IMR-90 (cell line): ENCODE results near the gene PLXNC1. TPM values are rescaled to one million over a fixed set of nuclear protein-coding genes. Genes with fewer than 3 reads are reported as not detected.

ENCODE experiments used
- ATAC-seq: fragments of 200-7000 bp; cut with Tn5 transposase; 2 replicates; pipeline ENCODE4 v1.9.1; 2020; ENCODE audit warnings: low read depth, mild to moderate bottlenecking, moderate library complexity
- BruUV-seq: library from RNA; stranded (reverse); fragments of 400-500 nt; replicated peaks from 2 replicates; lab custom pipeline; 2021; lab: Mats Ljungman, UMichigan
- CTCF ChIA-PET: fragments of 300-600 bp; formaldehyde crosslinking; extraction: SDS; loops from one replicate; lab custom pipeline; 2021; ENCODE audit warnings: antibody characterized with exemption; lab: Yijun Ruan, JAX
- POLR2A ChIA-PET: fragments of 300-600 bp; sonication (Branson Sonifier 250); formaldehyde crosslinking; loops from one replicate; lab custom pipeline; 2022; ENCODE audit warnings: antibody characterized with exemption; ENCODE audit not compliant: unreplicated experiment; lab: Charles Lee
- DNase-seq: peaks from one replicate; pipeline ENCODE4 v3.0.0; 2013
- H2AFZ ChIP-seq: replicated peaks from 2 replicates; pipeline ENCODE3; 2013; ENCODE audit warnings: low read length, mild to moderate bottlenecking; ENCODE audit not compliant: poor library complexity
- H2AK5ac ChIP-seq: 2 replicates; pipeline ENCODE4 v1.6.1; 2013; ENCODE audit warnings: low read depth, low read length, inconsistent platforms
- H2AK9ac ChIP-seq: replicated peaks from 2 replicates; pipeline ENCODE3; 2013; ENCODE audit warnings: mild to moderate bottlenecking, low read depth, low read length, moderate library complexity; ENCODE audit not compliant: poor library complexity
- H2BK120ac ChIP-seq: 2 replicates; pipeline ENCODE4 v1.6.1; 2013; ENCODE audit warnings: low read depth, low read length, inconsistent platforms
- H2BK15ac ChIP-seq: 3 replicates; pipeline ENCODE4 v1.6.1; 2013; ENCODE audit warnings: low read depth, low read length, inconsistent platforms
- H2BK20ac ChIP-seq: 2 replicates; pipeline ENCODE4 v1.6.1; 2013; ENCODE audit warnings: low read depth, mild to moderate bottlenecking, inconsistent platforms, low read length, moderate library complexity
- H2BK5ac ChIP-seq: 2 replicates; pipeline ENCODE4 v1.6.1; 2013; ENCODE audit warnings: mild to moderate bottlenecking, low read depth, low read length, inconsistent platforms; ENCODE audit not compliant: poor library complexity, severe bottlenecking
- H3K14ac ChIP-seq: replicated peaks from 2 replicates; pipeline ENCODE4 v1.6.1; 2013; ENCODE audit warnings: low read depth, low read length, inconsistent platforms
- H3K18ac ChIP-seq: 2 replicates; pipeline ENCODE4 v1.6.1; 2013; ENCODE audit warnings: low read depth, low read length, control low read depth
- H3K23ac ChIP-seq: 2 replicates; pipeline ENCODE4 v1.6.1; 2013; ENCODE audit warnings: low read depth, low read length, inconsistent platforms
- H3K27ac ChIP-seq: 2 replicates; pipeline ENCODE4 v1.5.1; 2013; ENCODE audit warnings: mild to moderate bottlenecking, control low read depth, low read length; ENCODE audit not compliant: insufficient read depth
- H3K27me3 ChIP-seq: 2 replicates; pipeline ENCODE4 v1.6.1; 2013; ENCODE audit warnings: low read length; ENCODE audit not compliant: control insufficient read depth, insufficient read depth
- H3K36me3 ChIP-seq: 2 replicates; pipeline ENCODE4 v1.6.1; 2013; ENCODE audit warnings: low read length, mixed read lengths; ENCODE audit not compliant: control insufficient read depth, insufficient read depth
- H3K4ac ChIP-seq: 2 replicates; pipeline ENCODE4 v1.6.1; 2013; ENCODE audit warnings: low read depth, low read length, inconsistent platforms
- H3K4me1 ChIP-seq: 2 replicates; pipeline ENCODE4 v1.6.1; 2013; ENCODE audit warnings: low read length, mixed read lengths; ENCODE audit not compliant: control insufficient read depth, insufficient read depth
- H3K4me2 ChIP-seq: 2 replicates; pipeline ENCODE4 v1.6.1; 2013; ENCODE audit warnings: low read depth, mild to moderate bottlenecking, control low read depth, low read length, moderate library complexity
- H3K4me3 ChIP-seq: 2 replicates; pipeline ENCODE4 v1.5.1; 2013; ENCODE audit warnings: low read depth, mild to moderate bottlenecking, control low read depth, low read length, moderate library complexity; ENCODE audit not compliant: insufficient read depth
- H3K56ac ChIP-seq: 2 replicates; pipeline ENCODE4 v1.6.1; 2013; ENCODE audit warnings: low read length, inconsistent platforms; ENCODE audit not compliant: insufficient read depth; ENCODE audit errors: extremely low read depth
- H3K79me1 ChIP-seq, 2 experiments: 2 replicates each; pipeline ENCODE4 v1.6.1; 2013; ENCODE audit warnings: low read length in 2 of 2, inconsistent platforms in 1 of 2, low read depth in 1 of 2
- H3K9ac ChIP-seq: 2 replicates; pipeline ENCODE4 v1.6.1; 2013; ENCODE audit warnings: low read depth, low read length, control low read depth
- H3K9me1 ChIP-seq: 2 replicates; pipeline ENCODE4 v1.6.1; 2013; ENCODE audit warnings: low read length, inconsistent platforms; ENCODE audit not compliant: insufficient read depth
- H3K9me3 ChIP-seq: 2 replicates; pipeline ENCODE4 v1.6.1; 2013; ENCODE audit warnings: low read length; ENCODE audit not compliant: control insufficient read depth, insufficient read depth
- H4K20me1 ChIP-seq: 2 replicates; pipeline ENCODE4 v1.6.1; 2013; ENCODE audit warnings: low read length, inconsistent platforms; ENCODE audit not compliant: insufficient read depth
- H4K5ac ChIP-seq: 2 replicates; pipeline ENCODE4 v1.6.1; 2013; ENCODE audit warnings: mild to moderate bottlenecking, low read depth, low read length, control low read depth
- H4K8ac ChIP-seq, 2 experiments: 2 replicates each; pipeline ENCODE4 v1.6.1; 2013; ENCODE audit warnings: low read depth in 2 of 2, low read length in 2 of 2, control low read depth in 1 of 2, inconsistent platforms in 1 of 2
- H4K91ac ChIP-seq: 2 replicates; pipeline ENCODE4 v1.6.1; 2013; ENCODE audit warnings: low read depth, low read length, inconsistent platforms; ENCODE audit not compliant: insufficient read depth
- BHLHE40 ChIP-seq: fragments of 150-350 bp; IDR thresholded peaks from 2 replicates; pipeline ENCODE4 v1.6.1; 2016; ENCODE audit warnings: mild to moderate bottlenecking, low read depth, low read length
- CHD1 ChIP-seq: IDR thresholded peaks from 2 replicates; pipeline ENCODE4 v1.6.1; 2012; ENCODE audit warnings: low read depth, low read length, improper control_type of control experiment
- CTCF ChIP-seq: conservative IDR thresholded peaks from 2 replicates; pipeline ENCODE4 v1.5.1; 2012; ENCODE audit warnings: mild to moderate bottlenecking, low read depth, low read length, improper control_type of control experiment
- ELK1 ChIP-seq: fragments of 150-350 bp; IDR thresholded peaks from 2 replicates; pipeline ENCODE4 v1.6.1; 2016; ENCODE audit warnings: low read depth, mild to moderate bottlenecking, low read length, moderate library complexity, borderline replicate concordance
- FOS ChIP-seq: fragments of 150-350 bp; IDR thresholded peaks from 2 replicates; pipeline ENCODE4 v1.6.1; 2016; ENCODE audit warnings: low read depth, low read length
- MAZ ChIP-seq: IDR thresholded peaks from 2 replicates; pipeline ENCODE4 v1.6.1; 2012; ENCODE audit warnings: low read depth, mild to moderate bottlenecking, low read length, improper control_type of control experiment, moderate library complexity, borderline replicate concordance
- MXI1 ChIP-seq: IDR thresholded peaks from 2 replicates; pipeline ENCODE4 v1.6.1; 2012; ENCODE audit warnings: low read depth, mild to moderate bottlenecking, low read length, moderate library complexity, borderline replicate concordance
- NFE2L2 ChIP-seq: fragments of 150-350 bp; IDR thresholded peaks from 2 replicates; pipeline ENCODE4 v1.6.1; 2016; ENCODE audit warnings: low read depth, mild to moderate bottlenecking, low read length
- POLR2A ChIP-seq: IDR thresholded peaks from 2 replicates; pipeline ENCODE4 v1.6.1; 2012; ENCODE audit warnings: mild to moderate bottlenecking, low read depth, low read length
- RAD21 ChIP-seq: IDR thresholded peaks from 2 replicates; pipeline ENCODE4 v1.6.1; 2012; ENCODE audit warnings: low read length, improper control_type of control experiment
- RCOR1 ChIP-seq: IDR thresholded peaks from 2 replicates; pipeline ENCODE4 v1.6.1; 2012; ENCODE audit warnings: mild to moderate bottlenecking, low read length, improper control_type of control experiment; ENCODE audit not compliant: insufficient replicate concordance
- RFX5 ChIP-seq: IDR thresholded peaks from 2 replicates; pipeline ENCODE4 v1.8.0; 2012; ENCODE audit warnings: low read depth, mild to moderate bottlenecking, low read length, moderate library complexity
- SMC3 ChIP-seq: fragments of 150-350 bp; IDR thresholded peaks from 2 replicates; pipeline ENCODE4 v1.6.1; 2016; ENCODE audit warnings: low read depth, mild to moderate bottlenecking, antibody characterized with exemption, low read length, moderate library complexity
- USF2 ChIP-seq: fragments of 150-350 bp; IDR thresholded peaks from 2 replicates; pipeline ENCODE4 v1.6.1; 2017; ENCODE audit warnings: mild to moderate bottlenecking, antibody characterized with exemption, low read length, low read depth
- WGBS, 2 experiments: methylation state at CpG; one replicate each; pipeline versions ENCODE4 v1.1.5 to v1.1.7; 2013; ENCODE audit warnings: missing lambda C conversion rate in 2 of 2; ENCODE audit not compliant: insufficient read length in 1 of 2; ENCODE audit errors: extremely low coverage in 2 of 2; 5-methylcytosine and 5-hydroxymethylcytosine counted together
- dilution Hi-C: fragments of 300-500 bp; cut with HindIII; formaldehyde crosslinking; loops from one replicate; pipeline ENCODE4 v1.14.3; 2018; ENCODE audit warnings: low sequenced_read_pairs; ENCODE audit not compliant: unreplicated experiment
- in situ Hi-C: fragments of 300-500 bp; cut with MboI; formaldehyde crosslinking; loops from 3 replicates; pipeline ENCODE4 v1.14.3; 2019; ENCODE audit warnings: low sequenced_read_pairs, inconsistent platforms, mixed read lengths
- intact Hi-C: fragments of 100-400 bp; cut with micrococcal nuclease; formaldehyde crosslinking; loops from 2 replicates; pipeline ENCODE4 v1.10.0; 2022
- polyA plus RNA-seq, 3 experiments: library from polyadenylated mRNA; depleted of rRNA; stranded (reverse); fragments of >200 nt; gene quantifications; 2 replicates each; pipeline ENCODE4 v1.2.3, GENCODE V29; 2012; ENCODE audit warnings: low replicate concordance in 1 of 3
- total RNA-seq: library from RNA; depleted of rRNA; stranded (reverse); fragments of >200 nt; gene quantifications from 2 replicates; pipeline ENCODE4 v1.2.3, GENCODE V29; 2012

PLXNC1 gene
- total and polyA plus RNA-seq, 2 of the 4 experiments (the other 2 are of a cell fraction): 1.0 to 1.6 TPM

GRCh38 chr12:94219622-94220302 lies 71.4 kb downstream of the PLXNC1 start:
- DNase-seq (no peak), ATAC-seq (no peak)
- dilution Hi-C loops: no loop called here
- Histone ChIP-seq H3K4ac (no peak overlapping the region), H3K14ac (no peak overlapping the region), H3K4me2 (no peak overlapping the region), H2BK5ac (no peak overlapping the region), H4K91ac (no peak overlapping the region), H4K5ac (no peak overlapping the region), H3K4me3 (no peak overlapping the region), H3K56ac (no peak overlapping the region), H2BK20ac (no peak overlapping the region), H4K20me1 (no peaks in the 10 kb centered on the region), H4K8ac (no peak overlapping the region), H3K4me1 (no peaks in the 10 kb centered on the region), H2AK5ac (no peak overlapping the region), H2AFZ (no peak overlapping the region), H2BK120ac (no peak overlapping the region), H3K18ac (no peak overlapping the region), H3K27me3 (peaks cover 39% of the 10 kb centered on the region), H3K27ac (no peak overlapping the region), H3K36me3 (no peaks in the 10 kb centered on the region), H2BK15ac (no peak overlapping the region), H2AK9ac (no peak overlapping the region), H3K79me1 (no peaks in the 10 kb centered on the region), H3K23ac (no peak overlapping the region), H3K9me1 (no peaks in the 10 kb centered on the region), H3K9me3 (no peaks in the 10 kb centered on the region; the same call in 1 of the 2 replicates), H3K9ac (no peak overlapping the region)
- WGBS, 2 experiments: no CpG with 5 or more reads among the region's 2 CpGs
- BruUV-seq: no TSS peak
- CTCF ChIA-PET: no interaction called here
- POLR2A ChIA-PET: interaction anchor here (0.5 kb wide), 1 partner anchor 27 kb away, joined by 7 read pairs; no protein-coding TSS in a partner anchor
- in situ Hi-C loops: no loop called here
- intact Hi-C loops: no loop called here
- TF ChIP-seq RAD21: no peak
- TF ChIP-seq POLR2A: no peak
- TF ChIP-seq FOS: no peak
- TF ChIP-seq BHLHE40: no peak
- no peak for TF ChIP-seq SMC3
- TF ChIP-seq MXI1: no peak
- TF ChIP-seq CHD1: no peak
- TF ChIP-seq ELK1: no peak
- TF ChIP-seq USF2: no peak
- no peak for TF ChIP-seq RCOR1
- no peak for TF ChIP-seq MAZ
- TF ChIP-seq RFX5: no peak
- TF ChIP-seq NFE2L2: no peak
- no peak for TF ChIP-seq CTCF
